ENCODE results near the gene CCNI. TPM values are rescaled to one million over a fixed set of nuclear protein-coding genes. Genes with fewer than 3 reads are reported as not detected.
A peak's percentile ranks its signal among the peaks of the same experiment; 100 is the strongest.

The CCNI gene
- total RNA-seq, 1 experiment from 2014 or later: 213 TPM

DNA sequence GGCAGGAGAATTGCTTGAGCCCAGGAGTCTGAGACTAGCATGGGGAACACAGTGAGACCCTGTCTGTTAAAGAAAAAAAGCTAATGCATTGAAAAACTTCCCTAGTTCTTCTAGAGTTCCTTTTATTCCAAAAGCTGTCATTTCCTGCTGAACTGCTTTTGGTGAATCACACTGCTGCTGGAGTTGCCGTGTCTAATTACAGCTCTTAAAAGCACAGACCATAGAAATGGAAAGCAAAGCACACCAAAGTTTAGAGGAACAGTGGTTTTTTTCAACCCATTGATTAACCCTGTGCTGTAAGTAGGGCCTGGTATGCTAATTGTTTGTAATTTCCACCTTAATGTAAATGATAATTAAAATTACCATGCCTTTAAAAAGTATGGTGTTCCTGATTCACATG, 73.9 kb downstream of the CCNI start:
- H3K36me3 Mint-ChIP-seq: peaks cover 46% of the 10 kb centered on the region
- ChIA-PET CTCF (interaction anchor here (0.6 to 0.9 kb wide), 3 partner anchors 20 to 68 kb away, joined by 3 to 4 read pairs (median 3); no protein-coding TSS in a partner anchor), POLR2A (no interaction called here)
- DNase-seq (ENCODE audit: low spot score): no peak
- TF ChIP-seq MXD4 (CRISPR knock-in tag; IDR thresholded peaks at IDR 0.05; ENCODE audit: borderline replicate concordance): no peak
- 0 out of 2 replicates have a peak, but pooled peaks have one; percentile 12 for TF ChIP-seq TEAD1 (CRISPR knock-in tag; IDR thresholded peaks at IDR 0.05)
- peak; percentile 79 for ATAC-seq
- no peaks in the 10 kb centered on the region for H3K27me3 Mint-ChIP-seq (ENCODE audit: low read depth)
- peak overlapping the region; percentile 91 for H3K27ac Mint-ChIP-seq
- no peak overlapping the region; the same call in 1 of the 2 replicates for H3K4me3 Mint-ChIP-seq
- H3K9me3 Mint-ChIP-seq: peaks cover 5% of the 10 kb centered on the region; the same call in 1 of the 2 replicates
- peaks cover 66% of the 10 kb centered on the region for H3K4me1 Mint-ChIP-seq

DNA sequence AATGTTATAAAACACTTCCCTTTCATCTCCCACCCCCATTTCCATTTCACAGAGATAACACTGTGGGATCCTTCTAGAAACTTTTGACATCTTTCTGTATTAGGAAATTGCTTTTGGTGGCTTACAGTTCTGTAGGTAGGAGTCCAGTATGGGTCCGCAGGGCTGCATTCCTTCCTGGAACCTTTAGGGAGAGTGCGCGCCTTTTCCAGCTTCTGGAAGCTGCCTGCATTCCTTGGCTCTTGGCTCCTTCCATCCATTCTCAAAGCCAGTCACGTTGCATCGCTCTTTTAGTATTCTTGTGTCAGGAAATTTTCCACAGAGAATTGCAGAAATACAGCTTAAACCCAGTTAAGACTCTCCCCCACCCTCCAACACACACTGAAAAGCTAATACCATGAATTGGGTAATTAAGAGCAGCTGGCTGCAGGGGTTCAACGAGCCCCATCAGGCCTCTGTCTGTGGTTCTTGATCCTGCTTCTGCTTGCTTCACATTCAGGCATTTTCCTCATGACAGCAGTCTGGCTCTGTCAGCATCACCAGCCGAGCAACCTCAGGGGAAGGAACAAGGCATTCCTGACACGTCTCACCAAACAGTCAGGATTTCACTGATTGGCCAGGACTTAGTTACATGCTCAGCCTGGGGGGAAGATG, 77.4 kb downstream of the CCNI start:
- H3K27ac Mint-ChIP-seq: peak overlapping the region; percentile 23
- H3K4me1 Mint-ChIP-seq: peaks cover 82% of the 10 kb centered on the region
- H3K9me3 Mint-ChIP-seq: peaks cover 5% of the 10 kb centered on the region; the same call in 1 of the 2 replicates
- ChIA-PET POLR2A (no interaction called here), CTCF (interaction anchor here (1.0 to 1.2 kb wide), 2 partner anchors 46 to 129 kb away, joined by 3 read pairs; no protein-coding TSS in a partner anchor)
- H3K27me3 Mint-ChIP-seq (ENCODE audit: low read depth): no peaks in the 10 kb centered on the region
- TF ChIP-seq, protein P1, sequence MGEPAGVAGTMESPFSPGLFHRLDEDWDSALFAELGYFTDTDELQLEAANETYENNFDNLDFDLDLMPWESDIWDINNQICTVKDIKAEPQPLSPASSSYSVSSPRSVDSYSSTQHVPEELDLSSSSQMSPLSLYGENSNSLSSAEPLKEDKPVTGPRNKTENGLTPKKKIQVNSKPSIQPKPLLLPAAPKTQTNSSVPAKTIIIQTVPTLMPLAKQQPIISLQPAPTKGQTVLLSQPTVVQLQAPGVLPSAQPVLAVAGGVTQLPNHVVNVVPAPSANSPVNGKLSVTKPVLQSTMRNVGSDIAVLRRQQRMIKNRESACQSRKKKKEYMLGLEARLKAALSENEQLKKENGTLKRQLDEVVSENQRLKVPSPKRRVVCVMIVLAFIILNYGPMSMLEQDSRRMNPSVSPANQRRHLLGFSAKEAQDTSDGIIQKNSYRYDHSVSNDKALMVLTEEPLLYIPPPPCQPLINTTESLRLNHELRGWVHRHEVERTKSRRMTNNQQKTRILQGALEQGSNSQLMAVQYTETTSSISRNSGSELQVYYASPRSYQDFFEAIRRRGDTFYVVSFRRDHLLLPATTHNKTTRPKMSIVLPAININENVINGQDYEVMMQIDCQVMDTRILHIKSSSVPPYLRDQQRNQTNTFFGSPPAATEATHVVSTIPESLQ (CRISPR knock-in tag; IDR thresholded peaks at IDR 0.05): no peak
- TF ChIP-seq TP53 (CRISPR knock-in tag; IDR thresholded peaks at IDR 0.05): no peak
- no peak for TF ChIP-seq NR1H2 (CRISPR knock-in tag; IDR thresholded peaks at IDR 0.05)
- TF ChIP-seq, protein P2, sequence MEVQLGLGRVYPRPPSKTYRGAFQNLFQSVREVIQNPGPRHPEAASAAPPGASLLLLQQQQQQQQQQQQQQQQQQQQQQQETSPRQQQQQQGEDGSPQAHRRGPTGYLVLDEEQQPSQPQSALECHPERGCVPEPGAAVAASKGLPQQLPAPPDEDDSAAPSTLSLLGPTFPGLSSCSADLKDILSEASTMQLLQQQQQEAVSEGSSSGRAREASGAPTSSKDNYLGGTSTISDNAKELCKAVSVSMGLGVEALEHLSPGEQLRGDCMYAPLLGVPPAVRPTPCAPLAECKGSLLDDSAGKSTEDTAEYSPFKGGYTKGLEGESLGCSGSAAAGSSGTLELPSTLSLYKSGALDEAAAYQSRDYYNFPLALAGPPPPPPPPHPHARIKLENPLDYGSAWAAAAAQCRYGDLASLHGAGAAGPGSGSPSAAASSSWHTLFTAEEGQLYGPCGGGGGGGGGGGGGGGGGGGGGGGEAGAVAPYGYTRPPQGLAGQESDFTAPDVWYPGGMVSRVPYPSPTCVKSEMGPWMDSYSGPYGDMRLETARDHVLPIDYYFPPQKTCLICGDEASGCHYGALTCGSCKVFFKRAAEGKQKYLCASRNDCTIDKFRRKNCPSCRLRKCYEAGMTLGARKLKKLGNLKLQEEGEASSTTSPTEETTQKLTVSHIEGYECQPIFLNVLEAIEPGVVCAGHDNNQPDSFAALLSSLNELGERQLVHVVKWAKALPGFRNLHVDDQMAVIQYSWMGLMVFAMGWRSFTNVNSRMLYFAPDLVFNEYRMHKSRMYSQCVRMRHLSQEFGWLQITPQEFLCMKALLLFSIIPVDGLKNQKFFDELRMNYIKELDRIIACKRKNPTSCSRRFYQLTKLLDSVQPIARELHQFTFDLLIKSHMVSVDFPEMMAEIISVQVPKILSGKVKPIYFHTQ (CRISPR knock-in tag; IDR thresholded peaks at IDR 0.05): no peak
- no peak for TF ChIP-seq PRRX2 (CRISPR knock-in tag; IDR thresholded peaks at IDR 0.05)
- TF ChIP-seq, protein P3, sequence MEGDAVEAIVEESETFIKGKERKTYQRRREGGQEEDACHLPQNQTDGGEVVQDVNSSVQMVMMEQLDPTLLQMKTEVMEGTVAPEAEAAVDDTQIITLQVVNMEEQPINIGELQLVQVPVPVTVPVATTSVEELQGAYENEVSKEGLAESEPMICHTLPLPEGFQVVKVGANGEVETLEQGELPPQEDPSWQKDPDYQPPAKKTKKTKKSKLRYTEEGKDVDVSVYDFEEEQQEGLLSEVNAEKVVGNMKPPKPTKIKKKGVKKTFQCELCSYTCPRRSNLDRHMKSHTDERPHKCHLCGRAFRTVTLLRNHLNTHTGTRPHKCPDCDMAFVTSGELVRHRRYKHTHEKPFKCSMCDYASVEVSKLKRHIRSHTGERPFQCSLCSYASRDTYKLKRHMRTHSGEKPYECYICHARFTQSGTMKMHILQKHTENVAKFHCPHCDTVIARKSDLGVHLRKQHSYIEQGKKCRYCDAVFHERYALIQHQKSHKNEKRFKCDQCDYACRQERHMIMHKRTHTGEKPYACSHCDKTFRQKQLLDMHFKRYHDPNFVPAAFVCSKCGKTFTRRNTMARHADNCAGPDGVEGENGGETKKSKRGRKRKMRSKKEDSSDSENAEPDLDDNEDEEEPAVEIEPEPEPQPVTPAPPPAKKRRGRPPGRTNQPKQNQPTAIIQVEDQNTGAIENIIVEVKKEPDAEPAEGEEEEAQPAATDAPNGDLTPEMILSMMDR (IDR thresholded peaks at IDR 0.05): no peak
- TF ChIP-seq JUN (CRISPR knock-in tag; IDR thresholded peaks at IDR 0.05): no peak
- TF ChIP-seq, protein P4, sequence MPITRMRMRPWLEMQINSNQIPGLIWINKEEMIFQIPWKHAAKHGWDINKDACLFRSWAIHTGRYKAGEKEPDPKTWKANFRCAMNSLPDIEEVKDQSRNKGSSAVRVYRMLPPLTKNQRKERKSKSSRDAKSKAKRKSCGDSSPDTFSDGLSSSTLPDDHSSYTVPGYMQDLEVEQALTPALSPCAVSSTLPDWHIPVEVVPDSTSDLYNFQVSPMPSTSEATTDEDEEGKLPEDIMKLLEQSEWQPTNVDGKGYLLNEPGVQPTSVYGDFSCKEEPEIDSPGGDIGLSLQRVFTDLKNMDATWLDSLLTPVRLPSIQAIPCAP (CRISPR knock-in tag; IDR thresholded peaks at IDR 0.05): no peak
- TF ChIP-seq TCF7 (CRISPR knock-in tag; IDR thresholded peaks at IDR 0.05; ENCODE audit: low read depth): no peak
- DNase-seq (ENCODE audit: low spot score): no peak
- no peak overlapping the region for H3K4me3 Mint-ChIP-seq
- H3K36me3 Mint-ChIP-seq: peaks cover 31% of the 10 kb centered on the region
- ATAC-seq: no peak; the same call in 1 of the 2 replicates

DNA sequence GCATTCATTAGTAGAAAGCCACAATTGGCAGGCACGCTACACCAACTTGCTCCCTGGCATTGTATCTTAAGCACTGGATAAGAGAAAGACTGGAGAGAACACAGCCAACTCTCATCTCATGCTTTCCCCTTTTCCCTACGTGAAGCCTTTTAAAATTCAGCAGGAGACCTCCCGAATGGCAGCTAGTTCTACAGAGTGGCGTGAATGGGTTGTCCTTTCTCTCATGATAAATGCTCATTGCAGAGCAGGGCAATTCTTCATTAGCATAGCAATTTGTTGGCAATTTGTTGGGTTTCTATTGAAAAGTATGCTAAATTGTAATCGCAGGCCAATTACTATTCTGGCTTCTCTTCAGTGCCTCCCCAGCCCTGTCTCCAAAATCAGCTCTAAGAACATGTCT, 78.3 kb downstream of the CCNI start:
- H3K4me3 Mint-ChIP-seq: no peak overlapping the region
- CTCF ChIA-PET: interaction anchor here (1.0 kb wide), 1 partner anchor 47 kb away, joined by 3 read pairs; no protein-coding TSS in a partner anchor
- POLR2A ChIA-PET: no interaction called here
- no peaks in the 10 kb centered on the region for H3K27me3 Mint-ChIP-seq (ENCODE audit: low read depth)
- peak overlapping the region; percentile 29; the same call in 1 of the 2 replicates for H3K27ac Mint-ChIP-seq
- peaks cover 31% of the 10 kb centered on the region for H3K36me3 Mint-ChIP-seq
- ATAC-seq (peak; percentile 41), DNase-seq (ENCODE audit: low spot score) (no peak)
- H3K9me3 Mint-ChIP-seq: peaks cover 5% of the 10 kb centered on the region; the same call in 1 of the 2 replicates
- H3K4me1 Mint-ChIP-seq: peaks cover 82% of the 10 kb centered on the region
- no peak for TF ChIP-seq SP1 (CRISPR knock-in tag; conservative IDR thresholded peaks at IDR 0.05)
- no peak for TF ChIP-seq SMAD3 (CRISPR knock-in tag; IDR thresholded peaks at IDR 0.05; ENCODE audit: borderline replicate concordance)
- TF ChIP-seq ZNF423 (CRISPR knock-in tag; IDR thresholded peaks at IDR 0.05): no peak
- no peak for TF ChIP-seq ATF1 (CRISPR knock-in tag; IDR thresholded peaks at IDR 0.05)

Other genes with a start within 250 kb of the CCNI start
- gene SOWAHB, start 177.8 kb downstream of the CCNI start, total RNA-seq (2021): 1.3 to 1.6 TPM (median 1.5 TPM) in 3 replicates
- gene SEPTIN11, start 126.2 kb downstream of the CCNI start, total RNA-seq (2021): 99.8 to 125 TPM (median 103 TPM) in 3 replicates
- 18.9 to 20.8 TPM (median 20.4 TPM) in 3 replicates for gene CCNG2, start 81.2 kb upstream of the CCNI start, total RNA-seq (2021)